ENCODE results near the gene GNB1. TPM values are rescaled to one million over a fixed set of nuclear protein-coding genes. Genes with fewer than 3 reads are reported as not detected.

The GNB1 gene
- total RNA-seq, 1 donor from 2014 or later, result 383 TPM

GRCh38 chr1:1910651-1911331 lies 19.9 kb upstream of the GNB1 start:
- intact Hi-C loops (cut with micrococcal nuclease), result no loop called here

- intact Hi-C loops (cut with micrococcal nuclease), result no loop called here
Measured at GRCh38 chr1:1910033-1910465, 19.2 kb upstream of the GNB1 start.

- intact Hi-C loops (cut with micrococcal nuclease), result loop anchor here (2.0 to 10.0 kb wide), 5 partner anchors 18 to 334 kb away; partner anchors contain the start of genes CDK11A, GNB1, NADK and SSU72
Measured at GRCh38 chr1:1908506-1908791, 17.6 kb upstream of the GNB1 start.

- intact Hi-C loops (cut with micrococcal nuclease), result loop anchor here (5.0 to 10.0 kb wide), 4 partner anchors 130 to 332 kb away; partner anchors contain the start of genes CDK11A, NADK and SSU72
Measured at GRCh38 chr1:1907098-1907736, 16.3 kb upstream of the GNB1 start.

- intact Hi-C loops (cut with micrococcal nuclease), result loop anchor here (5.0 to 10.0 kb wide), 4 partner anchors 129 to 332 kb away; partner anchors contain the start of genes CDK11A, NADK and SSU72
Measured at GRCh38 chr1:1906185-1907097, 15.6 kb upstream of the GNB1 start.

GRCh38 chr1:1903224-1903623 lies 12.3 kb upstream of the GNB1 start:
- intact Hi-C loops (cut with micrococcal nuclease), result loop anchor here (10.0 kb wide), 1 partner anchor 328 kb away; the partner anchor contains the start of gene SSU72

GRCh38 chr1:1901641-1902294 lies 10.9 kb upstream of the GNB1 start:
- intact Hi-C loops (cut with micrococcal nuclease), result loop anchor here (10.0 kb wide), 1 partner anchor 327 kb away; the partner anchor contains the start of gene SSU72

- intact Hi-C loops (cut with micrococcal nuclease), result loop anchor here (10.0 kb wide), 1 partner anchor 326 kb away; the partner anchor contains the start of gene SSU72
Measured at GRCh38 chr1:1900883-1901640, 10.2 kb upstream of the GNB1 start.

GRCh38 chr1:1899967-1900327 lies 9.1 kb upstream of the GNB1 start:
- intact Hi-C loops (cut with micrococcal nuclease), result loop anchor here (10.0 kb wide), 1 partner anchor 325 kb away; the partner anchor contains the start of gene SSU72

GRCh38 chr1:1899266-1899966 lies 8.5 kb upstream of the GNB1 start:
- intact Hi-C loops (cut with micrococcal nuclease), result no loop called here

GRCh38 chr1:1898246-1898933 lies 7.5 kb upstream of the GNB1 start:
- intact Hi-C loops (cut with micrococcal nuclease), result no loop called here

GRCh38 chr1:1895456-1896336 lies 4.8 kb upstream of the GNB1 start:
- intact Hi-C loops (cut with micrococcal nuclease), result no loop called here

- intact Hi-C loops (cut with micrococcal nuclease), result no loop called here
Measured at GRCh38 chr1:1895060-1895418, 4.2 kb upstream of the GNB1 start.

- intact Hi-C loops (cut with micrococcal nuclease), result no loop called here
Measured at GRCh38 chr1:1894354-1895059, 3.6 kb upstream of the GNB1 start.

GRCh38 chr1:1893997-1894353 lies 3.1 kb upstream of the GNB1 start:
- intact Hi-C loops (cut with micrococcal nuclease), result no loop called here

GRCh38 chr1:1893291-1893985 lies 2.6 kb upstream of the GNB1 start:
- intact Hi-C loops (cut with micrococcal nuclease), result no loop called here

GRCh38 chr1:1892763-1893120 lies 1.9 kb upstream of the GNB1 start:
- intact Hi-C loops (cut with micrococcal nuclease), result no loop called here
